Panc1 (cell line): ENCODE results near the gene PTGFRN. TPM values are rescaled to one million over a fixed set of nuclear protein-coding genes. Genes with fewer than 3 reads are reported as not detected.

ENCODE experiments used
- ATAC-seq: fragments of 200-7000 bp; cut with Tn5 transposase; 2 replicates; pipeline ENCODE4 v1.9.1; 2020; ENCODE audit warnings: mild to moderate bottlenecking, moderate library complexity
- BruUV-seq: library from RNA; stranded (reverse); fragments of 400-500 nt; replicated peaks from 2 replicates; lab custom pipeline; 2021; lab: Mats Ljungman, UMichigan
- CTCF ChIA-PET: fragments of 300-600 bp; sonication (Branson Sonifier 250); formaldehyde crosslinking; loops from one replicate; lab custom pipeline; 2022; ENCODE audit warnings: antibody characterized with exemption; lab: Charles Lee
- POLR2A ChIA-PET: fragments of 300-600 bp; sonication (Branson Sonifier 250); formaldehyde crosslinking; loops from one replicate; lab custom pipeline; 2022; ENCODE audit warnings: antibody characterized with exemption; lab: Charles Lee
- DNase-seq: peaks from one replicate; pipeline ENCODE4 v3.0.0-alpha.2; 2010; ENCODE audit warnings: low read depth, low spot score
- H3K27ac ChIP-seq: 2 replicates; pipeline ENCODE4 v1.5.1; 2011; ENCODE audit warnings: mild to moderate bottlenecking, low read length, inconsistent platforms
- H3K27me3 ChIP-seq: fragments of 200-500 bp; sonication (Bioruptor generic); 2 replicates; pipeline ENCODE4 v1.6.0; 2014; ENCODE audit warnings: low read length, inconsistent platforms; ENCODE audit not compliant: control insufficient read depth, insufficient read depth
- H3K36me3 ChIP-seq: fragments of 200-500 bp; sonication (Bioruptor generic); 2 replicates; pipeline ENCODE4 v1.5.1; 2014; ENCODE audit warnings: inconsistent platforms, mild to moderate bottlenecking, low read length, moderate library complexity; ENCODE audit not compliant: control insufficient read depth, insufficient read depth
- H3K4me1 ChIP-seq: 2 replicates; pipeline ENCODE4 v1.5.1; 2011; ENCODE audit warnings: inconsistent platforms, mild to moderate bottlenecking, low read length, moderate library complexity; ENCODE audit not compliant: control insufficient read depth, insufficient read depth
- H3K4me3 ChIP-seq, 2 experiments: 2 replicates each; pipeline ENCODE4 v1.5.1; 2011 to 2012; ENCODE audit warnings: low read depth in 2 of 2, low read length in 2 of 2, mild to moderate bottlenecking in 2 of 2, inconsistent platforms in 1 of 2, moderate library complexity in 1 of 2
- H3K9me3 ChIP-seq: fragments of 200-500 bp; sonication (Bioruptor generic); 2 replicates; pipeline ENCODE4 v1.5.1; 2014; ENCODE audit warnings: low read depth, mild to moderate bottlenecking, inconsistent platforms, low read length, moderate library complexity; ENCODE audit not compliant: control insufficient read depth, insufficient read depth
- CTCF ChIP-seq: fragments of 450-650 bp; IDR thresholded peaks from 2 replicates; pipeline ENCODE4 v1.5.1; 2017; ENCODE audit warnings: mild to moderate bottlenecking
- POLR2AphosphoS5 ChIP-seq: IDR thresholded peaks from 2 replicates; pipeline ENCODE4 v1.6.1; 2012; ENCODE audit warnings: mild to moderate bottlenecking, low read depth, low read length, moderate library complexity
- SIN3A ChIP-seq: IDR thresholded peaks from 2 replicates; pipeline ENCODE4 v1.6.1; 2012; ENCODE audit warnings: low read depth, mild to moderate bottlenecking, low read length, moderate library complexity, borderline replicate concordance; ENCODE audit not compliant: insufficient read depth
- TCF7L2 ChIP-seq: IDR thresholded peaks from 2 replicates; pipeline ENCODE4 v1.6.1; 2011; ENCODE audit warnings: mild to moderate bottlenecking, low read depth, low read length, inconsistent platforms
- in situ Hi-C: cut with HindIII; loops from 2 replicates; pipeline ENCODE4 v1.10.0; 2016; ENCODE audit warnings: low sequenced_read_pairs, low pct_unique_long_range_greater_than_20kb
- intact Hi-C: fragments of 100-400 bp; cut with micrococcal nuclease; formaldehyde crosslinking; loops from one replicate; pipeline ENCODE4 v1.10.0; 2022; ENCODE audit not compliant: unreplicated experiment
- total RNA-seq: library from RNA; stranded (reverse); gene quantifications from one replicate; pipeline ENCODE4 v1.2.1, GENCODE V29; 2021; ENCODE audit not compliant: unreplicated experiment
- TF ChIP-seq, protein P1 (sequence below), 2 experiments: IDR thresholded peaks; 2 replicates each; pipeline ENCODE4 v1.6.1; 2011 to 2012; ENCODE audit warnings: low read depth in 2 of 2, control low read depth in 1 of 2, low read length in 1 of 2, mild to moderate bottlenecking in 1 of 2, moderate library complexity in 1 of 2; ENCODE audit not compliant: insufficient read depth in 1 of 2

PTGFRN gene
- total RNA-seq, 1 experiment from 2014 or later, result 5.2 TPM

- no peaks in the 10 kb centered on the region for H3K36me3 ChIP-seq
- TF ChIP-seq POLR2AphosphoS5 (no peak), SIN3A (no peak), CTCF (no peak), TCF7L2 (no peak)
- TF ChIP-seq, protein P1, sequence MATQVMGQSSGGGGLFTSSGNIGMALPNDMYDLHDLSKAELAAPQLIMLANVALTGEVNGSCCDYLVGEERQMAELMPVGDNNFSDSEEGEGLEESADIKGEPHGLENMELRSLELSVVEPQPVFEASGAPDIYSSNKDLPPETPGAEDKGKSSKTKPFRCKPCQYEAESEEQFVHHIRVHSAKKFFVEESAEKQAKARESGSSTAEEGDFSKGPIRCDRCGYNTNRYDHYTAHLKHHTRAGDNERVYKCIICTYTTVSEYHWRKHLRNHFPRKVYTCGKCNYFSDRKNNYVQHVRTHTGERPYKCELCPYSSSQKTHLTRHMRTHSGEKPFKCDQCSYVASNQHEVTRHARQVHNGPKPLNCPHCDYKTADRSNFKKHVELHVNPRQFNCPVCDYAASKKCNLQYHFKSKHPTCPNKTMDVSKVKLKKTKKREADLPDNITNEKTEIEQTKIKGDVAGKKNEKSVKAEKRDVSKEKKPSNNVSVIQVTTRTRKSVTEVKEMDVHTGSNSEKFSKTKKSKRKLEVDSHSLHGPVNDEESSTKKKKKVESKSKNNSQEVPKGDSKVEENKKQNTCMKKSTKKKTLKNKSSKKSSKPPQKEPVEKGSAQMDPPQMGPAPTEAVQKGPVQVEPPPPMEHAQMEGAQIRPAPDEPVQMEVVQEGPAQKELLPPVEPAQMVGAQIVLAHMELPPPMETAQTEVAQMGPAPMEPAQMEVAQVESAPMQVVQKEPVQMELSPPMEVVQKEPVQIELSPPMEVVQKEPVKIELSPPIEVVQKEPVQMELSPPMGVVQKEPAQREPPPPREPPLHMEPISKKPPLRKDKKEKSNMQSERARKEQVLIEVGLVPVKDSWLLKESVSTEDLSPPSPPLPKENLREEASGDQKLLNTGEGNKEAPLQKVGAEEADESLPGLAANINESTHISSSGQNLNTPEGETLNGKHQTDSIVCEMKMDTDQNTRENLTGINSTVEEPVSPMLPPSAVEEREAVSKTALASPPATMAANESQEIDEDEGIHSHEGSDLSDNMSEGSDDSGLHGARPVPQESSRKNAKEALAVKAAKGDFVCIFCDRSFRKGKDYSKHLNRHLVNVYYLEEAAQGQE (IDR thresholded peaks at IDR 0.05; ENCODE audit: insufficient read depth in 1 of 2, low read depth in 2 of 2, low read length in 1 of 2), result no peak
- no peaks in the 10 kb centered on the region for H3K4me1 ChIP-seq
- POLR2A ChIA-PET, result no interaction called here
- in situ Hi-C loops (no loop called here), intact Hi-C loops (no loop called here)
- CTCF ChIA-PET, result no interaction called here
- ATAC-seq (no peak), DNase-seq (no peak)
- H3K27ac ChIP-seq, result no peak overlapping the region
- H3K4me3 ChIP-seq, result no peak overlapping the region
- H3K27me3 ChIP-seq, result no peaks in the 10 kb centered on the region
- H3K9me3 ChIP-seq, result no peaks in the 10 kb centered on the region
- BruUV-seq, result no TSS peak
Observed at GRCh38 chr1:116921301-116921885, 11.7 kb downstream of the PTGFRN start.

GRCh38 chr1:116921937-116922336 lies 12.2 kb downstream of the PTGFRN start:
- in situ Hi-C loops (no loop called here), intact Hi-C loops (no loop called here)
- Histone ChIP-seq H3K4me1 (no peaks in the 10 kb centered on the region), H3K4me3 (no peak overlapping the region), H3K36me3 (no peaks in the 10 kb centered on the region), H3K27ac (no peak overlapping the region), H3K27me3 (no peaks in the 10 kb centered on the region), H3K9me3 (no peaks in the 10 kb centered on the region)
- CTCF ChIA-PET, result no interaction called here
- TF ChIP-seq TCF7L2 (no peak), CTCF (no peak), SIN3A (no peak), POLR2AphosphoS5 (no peak)
- TF ChIP-seq, protein P1 (IDR thresholded peaks at IDR 0.05; ENCODE audit: insufficient read depth in 1 of 2, low read depth in 2 of 2, low read length in 1 of 2), result no peak
- POLR2A ChIA-PET, result no interaction called here
- DNase-seq, result no peak
- BruUV-seq, result no TSS peak
- ATAC-seq, result no peak
